Pancreas (tissue), 10 donors: ENCODE data around the gene SEPTIN3. TPM values are rescaled to one million over a fixed set of nuclear protein-coding genes. Genes with fewer than 3 reads are reported as not detected.
A peak's percentile ranks its signal among the peaks of the same experiment; 100 is the strongest.

Experiments used
- ATAC-seq, 4 donors: fragments of 200-7000 bp; cut with Tn5 transposase; one replicate each; pipeline versions ENCODE4 v1.8.0 to v1.9.1; 2020; ENCODE audit warnings: mild to moderate bottlenecking in 4 of 4, moderate library complexity in 4 of 4
- DNase-seq, 6 donors: peaks; one replicate each; pipeline ENCODE4 v3.0.0-alpha.2; 2020
- FAIRE-seq: peaks from 2 replicates; lab custom pipeline; 2012; peaks lifted over from hg19 to GRCh38; lab: Jason Lieb, UNC
- H3K27ac ChIP-seq, 4 donors: fragments of 200-600 bp; sonication (generic); 1 replicate in 3 of 4; 2 replicates in 1 of 4; pipeline versions ENCODE4 v1.5.0 to v1.8.0; 2020
- H3K27me3 ChIP-seq, 4 donors: fragments of 200-600 bp; one replicate each; pipeline ENCODE4 v1.8.0; 2021
- H3K36me3 ChIP-seq, 3 donors: fragments of 200-600 bp; sonication (generic) in 1 of 3; one replicate each; pipeline versions ENCODE4 v1.5.0 to v1.8.0; 2020 to 2021
- H3K4me1 ChIP-seq, 3 donors: fragments of 200-600 bp; one replicate each; pipeline ENCODE4 v1.8.0; 2021
- H3K4me3 ChIP-seq, 4 donors: fragments of 200-600 bp; sonication (generic) in 2 of 4; one replicate each; pipeline versions ENCODE4 v1.5.0 to v1.8.0; 2020 to 2021
- H3K9me3 ChIP-seq, 4 donors: fragments of 200-600 bp; one replicate each; pipeline ENCODE4 v1.8.0; 2021
- CTCF ChIP-seq, 4 donors: fragments of 200-600 bp; sonication (generic) in 3 of 4; IDR thresholded peaks; one replicate each; pipeline versions ENCODE4 v1.5.0 to v1.8.0; 2021; ENCODE audit warnings: antibody characterized with exemption in 4 of 4
- WGBS, 2 donors: extraction: QIAGEN DNeasy Blood & Tissue Kit; methylation state at CpG; one replicate each; pipeline ENCODE4 v1.1.7; 2013; 5-methylcytosine and 5-hydroxymethylcytosine counted together
- intact Hi-C, 3 donors: fragments of 100-400 bp; cut with DNase I; formaldehyde crosslinking; loops; one replicate each; pipeline versions ENCODE4 v1.11.1 to v1.14.2; 2022
- polyA plus RNA-seq, 2 donors: library from polyadenylated mRNA; stranded (reverse); fragments of 200-250 nt; gene quantifications; one replicate each; pipeline ENCODE4 v1.2.3, GENCODE V29; 2013
- total RNA-seq, 6 donors: library from RNA; stranded (reverse); fragmentation: NEBNext Ultra II Directional in 4 of 6; extraction: Animal tissue kit (Norgen Biotek cat#: 25700) in 4 of 6; gene quantifications; one replicate each; pipeline versions ENCODE4 v1.2.1 to v1.2.4, GENCODE V29; 2021 to 2023
- donor health status: healthy with polysubstance abuse.
- donor health status: DM: no; HTN: no; CAD: no; lungs with moderate emphysema.
- donor health status: DM: no; HTN: no; CAD: no.
- donor health status: control.
- donor health status: control.
- donor health status: Bipolar disorder and iron deficiency.
- donor health status: DM: yes; HTN: yes; CAD: no.
- donor health status: DM: no; HTN: no; CAD: no.
- donor health status: DM: no; HTN: no; CAD: no.
- donor health status: DM: yes; HTN: yes; CAD: no.

Gene SEPTIN3
- total and polyA plus RNA-seq, 8 donors = 0.22 to 8.5 (median 1.3) TPM

GRCh38 chr22:41952713-41953112, 16.5 kb upstream of the SEPTIN3 start:
- WGBS, 2 donors = 83 to 92% methylated on average over 2 of the region's 2 CpGs
- intact Hi-C loops = no loop called here
- H3K36me3 ChIP-seq = no peaks in the 10 kb centered on the region
- no peak for TF ChIP-seq CTCF (IDR thresholded peaks at IDR 0.05)
- H3K4me1 ChIP-seq = no peaks in the 10 kb centered on the region
- ATAC-seq = no peak
- no peak for FAIRE-seq
- no peak overlapping the region for H3K27ac ChIP-seq
- H3K4me3 ChIP-seq = no peak overlapping the region
- H3K27me3 ChIP-seq = no peaks in the 10 kb centered on the region
- no peaks in the 10 kb centered on the region for H3K9me3 ChIP-seq
- DNase-seq = peak in 1 of 6 donors; percentile 19

DNA sequence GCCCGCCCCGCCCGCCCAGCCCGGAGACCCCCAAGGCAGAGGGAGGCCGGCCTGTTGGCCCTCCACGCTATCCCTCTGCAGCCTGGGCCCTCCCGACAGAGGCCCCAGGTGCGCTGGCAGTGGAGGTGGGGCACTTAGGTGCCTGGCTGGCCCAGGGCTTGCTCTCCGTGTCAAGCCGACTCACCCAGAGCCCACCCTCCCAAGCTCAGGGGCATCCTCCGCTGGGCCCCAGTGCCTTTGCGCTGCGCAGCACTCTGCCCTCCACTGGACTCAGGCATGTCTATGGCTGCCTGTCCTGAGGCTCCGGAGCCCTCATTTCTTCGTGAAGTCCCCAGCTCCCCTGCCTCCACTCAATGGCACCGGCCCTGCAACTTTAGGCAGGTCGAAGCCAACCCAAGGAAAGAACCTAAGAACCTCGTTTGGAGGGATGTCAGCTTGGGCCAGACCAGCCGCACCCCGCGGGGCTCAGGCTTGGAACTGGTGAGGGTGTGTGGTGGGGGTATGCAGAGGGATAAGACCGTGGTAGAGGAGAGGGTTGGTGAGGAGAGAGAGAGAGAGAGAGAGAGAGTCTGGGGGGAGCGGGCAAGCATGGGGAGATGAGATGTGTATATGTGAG, 11.2 kb upstream of the SEPTIN3 start:
- intact Hi-C loops = no loop called here
- FAIRE-seq = no peak
- DNase-seq = peak in 1 of 6 donors; percentile 51
- Histone ChIP-seq H3K4me3 (peak overlapping the region in 2 of 4 donors; percentile 30 to 34), H3K36me3 (no peaks in the 10 kb centered on the region), H3K4me1 (no peaks in the 10 kb centered on the region), H3K27ac (no peak overlapping the region), H3K9me3 (no peaks in the 10 kb centered on the region), H3K27me3 (no peaks in the 10 kb centered on the region)
- TF ChIP-seq CTCF (IDR thresholded peaks at IDR 0.05) = no peak
- WGBS, 2 donors = 45 to 60% methylated on average over 14 to 23 of the region's 23 CpGs
- peak; percentile 56 to 72 (median 62) for ATAC-seq

- no peaks in the 10 kb centered on the region for H3K27me3 ChIP-seq
- H3K4me1 ChIP-seq = no peaks in the 10 kb centered on the region
- no peak for FAIRE-seq
- WGBS, 2 donors = 72 to 76% methylated on average over 9 of the region's 9 CpGs
- DNase-seq = no peak
- intact Hi-C loops = loop anchor here in 1 of 3 donors (10.0 kb wide), 1 partner anchor 471 kb away; the partner anchor contains the start of gene NFAM1
- no peaks in the 10 kb centered on the region for H3K36me3 ChIP-seq
- no peak overlapping the region for H3K27ac ChIP-seq
- H3K9me3 ChIP-seq = no peaks in the 10 kb centered on the region
- ATAC-seq = no peak
- TF ChIP-seq CTCF (IDR thresholded peaks at IDR 0.05) = no peak
- H3K4me3 ChIP-seq = no peak overlapping the region
These were observed 5.7 kb upstream of the SEPTIN3 start for GRCh38 chr22:41963453-41964111.

DNA sequence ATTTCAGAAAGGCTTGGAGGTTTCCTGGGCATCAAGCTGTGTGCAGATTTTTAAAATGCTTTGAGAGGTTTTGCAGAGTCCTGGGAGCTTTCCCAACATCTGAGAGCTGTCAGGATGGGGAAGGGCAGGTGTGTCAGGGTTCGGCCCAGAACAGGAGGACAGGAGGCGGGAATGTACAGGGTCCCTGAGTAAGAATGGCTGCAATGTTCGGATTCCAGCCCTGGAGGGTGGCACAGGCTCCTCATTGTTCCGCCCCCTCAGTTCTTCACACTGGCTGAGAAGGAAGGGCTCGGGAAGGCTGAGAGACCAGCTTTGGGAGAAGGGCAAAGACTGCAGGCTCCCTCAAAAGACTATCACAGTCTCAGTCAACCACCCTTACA, 5.1 kb upstream of the SEPTIN3 start:
- no peak for ATAC-seq
- Histone ChIP-seq H3K4me1 (no peaks in the 10 kb centered on the region), H3K36me3 (no peaks in the 10 kb centered on the region), H3K27ac (no peak overlapping the region), H3K4me3 (no peak overlapping the region), H3K27me3 (no peaks in the 10 kb centered on the region), H3K9me3 (no peaks in the 10 kb centered on the region)
- no peak for TF ChIP-seq CTCF (IDR thresholded peaks at IDR 0.05)
- FAIRE-seq = no peak
- intact Hi-C loops = loop anchor here in 1 of 3 donors (10.0 kb wide), 1 partner anchor 471 kb away; the partner anchor contains the start of gene NFAM1
- DNase-seq = no peak
- 79 to 93% methylated on average over 5 of the region's 5 CpGs for WGBS, 2 donors

- Histone ChIP-seq H3K27ac (no peak overlapping the region), H3K4me3 (no peak overlapping the region), H3K36me3 (no peaks in the 10 kb centered on the region), H3K9me3 (no peaks in the 10 kb centered on the region), H3K27me3 (no peaks in the 10 kb centered on the region), H3K4me1 (no peaks in the 10 kb centered on the region)
- DNase-seq = no peak
- WGBS, 2 donors = 96 to 99% methylated on average over 2 of the region's 2 CpGs
- TF ChIP-seq CTCF (IDR thresholded peaks at IDR 0.05) = no peak
- no peak for ATAC-seq
- intact Hi-C loops = loop anchor here in 1 of 3 donors (10.0 kb wide), 1 partner anchor 469 kb away; the partner anchor contains the start of gene NFAM1
- FAIRE-seq = no peak
These were observed 3.0 kb upstream of the SEPTIN3 start for GRCh38 chr22:41966225-41966606.
